HG03196 (cell line): Measurements from ENCODE around the gene BTBD9.

Experiments used
- ATAC-seq: cut with Tn5 transposase; IDR thresholded peaks from one replicate; pipeline ENCODE4 v1.9.1; 2021; ENCODE audit not compliant: unreplicated experiment

Gene BTBD9

DNA sequence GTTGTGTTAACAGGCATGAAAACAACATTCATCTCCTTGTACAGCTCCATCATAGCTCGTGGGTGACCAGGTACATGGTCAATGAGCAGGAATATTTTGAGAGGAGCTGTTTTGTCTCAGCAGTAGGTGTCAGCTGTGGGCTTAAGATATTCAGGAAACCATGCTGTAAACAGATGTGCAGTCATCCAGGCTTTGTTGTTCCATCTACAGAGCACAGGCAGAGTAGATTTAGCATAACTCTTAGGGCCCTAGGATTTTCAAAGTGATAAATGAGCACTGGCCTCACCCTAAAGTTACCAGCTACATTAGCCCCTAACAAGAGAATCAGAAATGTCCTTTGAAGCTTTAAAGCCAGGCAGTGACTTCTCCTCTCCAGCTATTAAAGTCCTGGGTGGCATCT is 154.2 kb downstream of the BTBD9 start:
- ATAC-seq: no peak

DNA sequence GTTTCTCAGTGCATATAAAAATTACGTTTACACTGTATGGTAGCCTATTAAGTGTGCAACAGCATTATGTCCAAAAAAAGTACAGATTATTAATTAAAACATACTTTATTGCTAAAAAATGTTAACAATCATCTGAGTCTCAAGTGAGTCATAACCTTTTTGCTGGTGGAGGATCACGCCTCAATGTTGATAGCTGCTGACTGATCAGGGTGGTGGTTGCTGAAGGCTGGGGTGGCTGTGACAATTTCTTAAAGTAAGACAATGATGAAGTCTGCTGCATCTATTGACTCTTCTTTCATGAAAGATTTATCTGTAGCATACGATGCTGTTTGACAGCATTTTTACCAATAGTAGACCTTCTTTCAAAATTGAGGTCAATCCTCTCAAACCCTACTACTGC is 155.1 kb downstream of the BTBD9 start:
- ATAC-seq: no peak

DNA sequence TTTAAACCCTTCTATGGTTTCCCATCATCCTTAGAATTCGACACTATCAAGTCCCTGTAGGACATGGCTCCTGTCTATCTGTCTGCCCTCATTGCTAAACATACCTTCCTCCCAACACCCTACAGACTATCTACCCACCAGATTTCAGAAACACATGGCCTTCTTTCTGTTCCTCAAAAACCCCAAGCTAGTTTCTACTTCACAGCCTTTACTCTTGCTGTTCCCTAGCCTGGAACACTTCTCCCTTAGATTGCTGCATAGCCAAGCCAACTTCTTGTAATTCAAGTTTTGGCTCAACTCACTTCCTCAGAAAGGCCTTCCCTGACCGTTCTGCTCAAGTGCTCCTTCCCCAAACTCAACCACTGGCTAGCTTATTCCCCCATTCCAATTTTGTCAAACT is 156.2 kb downstream of the BTBD9 start:
- ATAC-seq: no peak

DNA sequence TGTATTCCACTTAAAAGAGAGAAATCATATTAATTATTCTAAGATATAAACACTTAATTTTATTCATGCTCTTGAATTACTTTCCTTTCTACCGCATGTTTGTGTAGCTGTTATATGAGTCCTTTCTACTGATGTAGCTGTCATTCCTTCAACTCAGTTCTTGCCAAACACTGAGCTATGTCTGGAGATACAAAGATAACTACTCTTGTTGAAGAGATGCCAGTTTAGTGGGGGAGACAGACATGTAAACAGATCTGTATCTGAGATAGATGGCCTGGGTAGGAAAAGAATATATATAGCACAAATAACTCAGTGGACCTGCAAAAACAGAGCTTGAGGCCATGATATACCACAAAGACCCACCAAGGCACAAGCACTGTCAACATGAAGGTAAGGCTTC is 157.3 kb downstream of the BTBD9 start:
- ATAC-seq: no peak

DNA sequence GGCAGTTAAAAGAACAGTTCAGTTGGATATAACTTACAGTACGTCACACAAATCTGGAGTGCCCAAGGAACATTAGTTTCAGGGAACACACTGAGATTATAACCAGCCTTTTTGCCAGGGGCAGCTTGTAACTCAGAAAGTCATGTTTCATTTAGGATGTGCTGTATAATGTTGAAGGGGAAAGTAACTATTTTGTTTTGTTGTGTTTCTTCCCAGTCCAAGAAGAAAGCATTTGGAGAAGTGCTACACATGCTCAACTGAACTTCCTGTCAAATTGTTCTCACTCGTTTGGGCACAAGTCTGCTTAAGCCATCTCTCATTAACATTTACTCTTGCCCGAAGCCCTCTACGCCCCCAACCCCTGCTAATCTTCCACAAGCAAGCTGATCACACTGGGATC is 157.9 kb downstream of the BTBD9 start:
- no peak for ATAC-seq

DNA sequence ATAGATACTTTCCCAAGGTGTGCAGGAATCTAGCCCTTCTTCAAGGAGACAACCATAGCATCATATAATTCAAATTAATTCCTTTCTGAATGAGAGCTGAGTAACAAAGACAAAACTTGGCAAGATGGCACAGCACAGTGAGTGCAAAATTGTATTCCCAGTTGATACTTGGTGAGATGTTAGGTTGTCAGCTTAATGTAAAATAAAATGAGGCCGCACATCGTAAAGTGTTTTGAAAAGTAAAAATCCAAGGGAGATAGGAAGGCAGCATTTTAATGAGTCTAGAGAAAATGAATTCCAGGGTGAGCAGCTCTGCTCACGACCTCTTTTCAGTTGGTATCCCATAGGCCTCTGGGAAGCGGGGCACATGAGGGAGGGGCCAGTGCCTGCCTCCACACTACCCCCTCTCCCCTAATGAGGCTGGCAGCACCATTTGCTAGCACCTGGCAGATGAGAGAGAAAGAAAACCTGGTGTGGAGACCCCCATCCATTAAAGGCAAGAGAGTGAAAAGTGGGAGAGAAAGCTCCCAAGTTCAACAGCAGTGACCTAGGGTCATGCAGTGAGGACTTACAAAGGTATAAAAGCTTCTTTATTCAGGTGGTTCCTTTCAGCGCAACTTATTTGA is 158.4 kb downstream of the BTBD9 start:
- no peak for ATAC-seq

DNA sequence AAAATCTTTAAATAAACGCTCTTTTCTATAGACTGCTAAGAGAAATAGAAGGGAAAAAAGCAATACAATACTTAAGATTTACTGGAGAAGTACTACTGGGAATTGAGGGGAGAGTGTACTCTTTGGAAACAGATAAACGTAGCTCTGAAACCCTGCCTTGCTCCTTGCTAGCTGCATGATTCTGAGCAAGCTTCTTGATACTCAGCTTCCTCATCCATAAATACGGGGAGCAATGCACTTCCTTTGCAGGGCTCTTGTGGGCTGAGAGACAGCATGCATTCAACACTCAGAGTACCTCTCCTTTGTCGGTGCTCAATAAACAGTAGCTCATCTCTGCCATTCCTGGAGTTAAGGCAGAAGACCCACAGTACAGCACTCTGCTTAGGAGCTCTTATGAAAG is 159.7 kb downstream of the BTBD9 start:
- ATAC-seq: no peak

DNA sequence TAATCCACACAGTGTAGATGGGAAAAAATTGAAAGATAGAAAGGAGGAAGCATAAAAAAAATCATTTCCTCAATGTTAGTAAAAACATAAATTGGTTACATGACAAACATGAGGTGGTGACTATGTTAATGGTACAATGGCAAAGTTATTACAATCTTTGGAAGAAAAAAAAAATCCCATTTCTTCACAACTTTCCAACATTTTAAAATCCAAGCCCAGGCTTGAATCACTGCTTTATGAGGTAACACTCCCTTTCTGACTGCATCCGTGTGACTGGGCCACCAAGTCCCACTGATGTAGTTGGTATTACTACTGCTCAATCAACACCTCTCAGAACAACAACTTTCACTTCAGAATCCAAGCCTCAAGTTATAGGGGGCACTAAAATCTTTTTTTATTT is 160.4 kb downstream of the BTBD9 start:
- no peak for ATAC-seq

DNA sequence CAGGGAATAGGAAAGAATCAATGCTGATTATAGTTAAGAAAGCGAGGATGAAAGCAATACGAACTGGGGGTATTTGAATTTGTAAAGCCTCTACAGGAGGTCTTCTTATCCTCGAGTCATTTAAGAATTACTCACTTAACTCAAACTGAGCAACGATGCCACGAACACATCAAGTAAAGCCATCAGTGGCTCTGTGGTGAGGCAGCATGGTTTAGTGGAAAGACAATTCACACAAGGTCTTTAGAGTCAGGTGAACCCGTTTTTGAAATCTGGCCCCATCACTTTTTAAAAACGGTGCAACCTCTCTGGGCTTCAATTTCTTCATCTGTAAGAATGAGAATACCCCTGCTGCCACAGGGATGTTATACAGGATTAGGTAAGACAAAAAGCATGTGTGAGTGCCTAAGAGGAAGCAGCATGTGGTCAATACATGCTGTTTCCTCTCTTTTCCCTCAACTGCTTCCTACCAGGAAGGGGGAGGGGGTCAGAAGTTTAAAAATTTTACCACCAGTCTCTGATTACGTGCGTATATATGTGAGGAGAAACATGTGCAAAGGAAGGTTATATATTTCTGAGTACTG is 162.0 kb downstream of the BTBD9 start:
- ATAC-seq: no peak

DNA sequence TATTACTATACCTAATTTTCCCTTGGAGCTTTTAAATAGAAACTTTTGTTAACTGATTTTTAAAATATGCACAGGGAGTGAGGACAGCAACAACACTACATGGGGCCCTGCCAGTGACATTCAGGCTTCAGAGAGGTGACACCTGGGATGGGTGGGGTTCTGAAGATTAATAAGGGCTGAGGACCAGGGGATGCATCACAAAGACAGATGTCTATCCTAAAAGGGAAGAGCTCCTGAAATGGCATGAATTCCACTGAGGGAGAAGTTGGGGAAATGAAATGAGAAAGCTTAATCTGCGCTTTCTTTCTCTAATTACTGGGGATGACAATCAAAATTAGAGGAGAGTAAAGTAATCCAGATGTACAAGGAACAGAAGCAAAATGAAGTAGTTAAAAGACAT is 162.8 kb downstream of the BTBD9 start:
- ATAC-seq: no peak

DNA sequence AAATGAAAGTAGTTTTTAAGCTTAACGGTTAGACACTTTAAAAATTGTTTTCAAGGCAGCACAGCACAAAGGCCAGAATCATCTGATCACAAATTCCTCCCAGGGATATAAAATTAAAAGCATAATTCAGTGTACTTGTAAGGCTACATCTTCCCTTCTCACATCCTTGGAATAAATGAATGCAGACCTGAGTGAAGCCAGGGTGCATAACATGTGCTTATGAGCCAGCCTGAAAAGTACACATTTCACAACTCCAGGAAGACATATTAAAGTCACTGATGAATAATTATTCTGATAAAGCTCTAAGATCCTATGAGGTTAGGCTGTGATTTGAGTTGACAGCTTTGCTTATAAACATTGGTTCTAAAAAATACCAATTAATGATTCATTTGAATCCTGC is 163.6 kb downstream of the BTBD9 start:
- ATAC-seq: no peak

DNA sequence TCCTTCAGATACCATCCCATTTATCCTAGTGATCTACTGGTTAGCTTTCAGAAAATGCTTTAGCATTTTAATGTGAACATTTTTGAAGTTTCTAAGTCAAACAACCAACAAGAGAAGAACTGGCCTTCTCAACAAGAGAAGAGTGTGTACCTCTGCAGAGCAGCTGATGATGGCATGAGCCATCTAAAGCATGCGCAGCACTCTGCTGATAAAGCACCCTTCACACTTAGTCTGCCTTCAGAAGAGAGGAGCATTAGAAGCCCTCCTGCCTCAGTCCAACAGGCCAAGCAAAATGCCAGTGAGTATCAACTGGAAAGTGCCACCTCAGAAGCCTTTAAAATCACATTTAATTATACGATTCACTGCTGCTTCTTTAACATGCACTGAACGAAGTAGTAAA is 169.2 kb downstream of the BTBD9 start:
- no peak for ATAC-seq

DNA sequence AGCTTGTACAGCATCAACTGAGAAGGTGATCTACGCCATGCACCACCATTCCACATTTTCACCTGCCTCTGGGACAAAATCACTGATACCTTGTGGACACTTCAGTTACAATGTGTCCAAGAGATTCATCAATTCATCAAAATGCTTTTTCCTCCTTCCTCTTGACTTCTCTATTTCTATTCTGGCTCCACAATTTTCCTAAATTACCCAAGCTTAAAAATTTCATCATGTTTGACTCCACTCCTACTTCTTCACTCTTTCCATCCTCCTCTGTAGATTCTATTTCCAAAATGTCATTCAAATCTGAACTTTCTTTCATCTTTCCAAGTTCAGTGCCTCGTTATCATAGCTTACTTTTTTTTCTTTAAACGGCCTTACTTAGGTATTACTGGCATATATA is 172.2 kb downstream of the BTBD9 start:
- no peak for ATAC-seq

DNA sequence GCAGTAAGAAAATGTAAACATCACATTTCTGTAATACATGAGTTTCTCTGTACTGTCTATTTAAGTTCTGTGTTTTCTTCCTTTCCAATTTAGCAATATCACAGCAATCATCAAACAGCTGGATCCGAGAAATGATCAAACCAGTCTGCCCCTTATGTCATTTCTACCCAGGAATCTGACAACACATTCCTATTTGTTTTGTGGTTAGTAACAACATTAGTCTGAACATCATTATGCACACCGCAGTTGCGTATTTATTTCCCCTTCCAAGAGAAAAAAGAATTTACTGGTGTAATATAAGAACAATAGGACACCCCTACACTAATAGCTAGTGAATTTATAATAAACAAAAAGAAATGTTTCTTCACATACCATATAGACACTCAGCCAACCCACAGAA is 179.5 kb downstream of the BTBD9 start:
- no peak for ATAC-seq

DNA sequence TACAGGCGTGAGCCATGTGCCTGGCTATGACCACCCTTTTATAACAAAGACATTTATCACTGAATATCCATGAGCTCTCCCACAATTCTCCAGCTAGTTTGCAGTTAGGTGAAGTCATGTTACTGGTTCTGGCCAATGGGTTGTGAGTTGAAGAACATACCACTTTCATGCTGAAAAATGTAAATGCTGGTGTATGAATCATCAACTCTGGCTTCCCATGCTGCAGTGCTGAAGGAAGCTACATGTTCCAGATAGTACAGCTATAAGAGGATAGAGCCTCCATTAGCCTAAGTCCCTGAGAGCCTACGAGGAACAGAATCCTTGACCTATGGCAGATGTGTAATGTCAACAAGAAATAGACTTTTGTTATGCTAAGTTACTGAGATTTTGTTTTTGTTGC is 180.4 kb downstream of the BTBD9 start:
- ATAC-seq: no peak

DNA sequence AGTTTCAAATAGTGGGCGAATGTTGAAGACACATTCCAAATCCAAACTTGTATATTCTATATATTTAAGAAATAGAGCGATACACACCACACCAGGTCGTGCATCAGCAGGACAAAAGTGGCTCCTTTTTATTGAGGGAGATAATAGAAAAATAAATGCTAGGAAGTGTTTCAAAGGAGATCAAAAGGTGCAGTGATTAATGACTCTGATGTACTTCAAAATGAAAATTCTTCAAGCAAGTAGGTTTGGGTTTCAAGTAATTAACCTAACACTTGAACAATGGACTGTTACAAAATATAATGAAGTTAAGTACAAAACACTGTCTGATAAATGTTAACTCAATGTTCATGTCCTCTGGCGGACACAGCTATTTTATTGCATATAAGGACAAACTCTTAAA is 185.9 kb downstream of the BTBD9 start:
- no peak for ATAC-seq

DNA sequence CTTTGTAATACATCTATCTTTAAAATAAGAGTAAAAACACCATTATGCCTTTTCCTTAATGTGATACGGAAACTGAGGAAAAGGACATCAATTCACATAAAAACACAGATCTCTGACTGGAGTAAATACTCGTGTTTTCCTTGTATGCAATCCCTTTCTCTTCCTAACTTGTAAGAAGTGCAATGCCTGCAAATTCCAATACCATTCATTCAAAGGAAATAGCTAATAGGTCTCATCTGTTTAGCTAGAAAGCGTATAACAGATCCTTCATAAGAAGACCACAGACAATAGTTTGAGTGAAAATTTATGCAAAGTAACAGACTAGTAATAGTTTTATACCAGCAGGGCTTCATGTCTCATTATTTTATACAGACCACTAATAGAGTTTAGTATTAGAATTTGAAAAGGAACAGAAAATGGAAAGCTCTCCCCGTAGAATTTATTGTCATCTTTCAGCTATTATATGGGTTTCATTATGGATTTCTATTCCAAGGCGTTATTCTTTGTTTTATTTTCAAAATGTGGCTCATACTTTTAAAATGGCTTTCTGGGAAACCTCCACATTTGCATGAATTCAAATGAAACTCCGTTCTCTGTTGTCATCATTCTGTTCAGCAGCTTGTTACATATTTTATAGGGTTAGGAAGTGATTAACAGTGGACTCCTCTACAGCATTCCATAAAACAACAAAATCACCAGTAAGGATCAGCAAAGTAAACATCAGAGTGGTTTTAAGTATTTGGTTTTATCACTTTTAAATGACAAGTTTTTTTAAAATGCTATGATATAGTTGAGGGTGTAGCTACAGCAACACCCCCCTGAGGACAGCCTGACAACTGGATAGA is 186.7 kb downstream of the BTBD9 start:
- no peak for ATAC-seq

DNA sequence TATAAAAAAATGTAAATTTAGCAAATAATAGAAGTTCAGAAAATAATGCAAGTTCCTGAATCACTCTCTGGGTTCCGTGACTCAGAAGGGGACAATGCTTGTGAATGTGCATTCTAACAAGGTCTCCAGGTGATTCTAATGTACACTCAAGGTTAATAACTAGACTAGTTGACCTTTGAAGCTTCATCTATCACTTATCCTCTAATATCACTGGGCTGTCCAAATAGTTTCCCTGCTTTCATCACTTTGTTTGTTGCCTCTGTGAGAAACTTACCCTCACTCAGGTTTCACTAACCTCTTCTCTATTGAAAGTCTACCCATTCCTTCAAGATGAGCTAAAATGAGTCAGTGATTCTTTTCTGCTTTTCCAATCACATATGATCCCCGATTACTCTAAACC is 189.0 kb downstream of the BTBD9 start:
- no peak for ATAC-seq

DNA sequence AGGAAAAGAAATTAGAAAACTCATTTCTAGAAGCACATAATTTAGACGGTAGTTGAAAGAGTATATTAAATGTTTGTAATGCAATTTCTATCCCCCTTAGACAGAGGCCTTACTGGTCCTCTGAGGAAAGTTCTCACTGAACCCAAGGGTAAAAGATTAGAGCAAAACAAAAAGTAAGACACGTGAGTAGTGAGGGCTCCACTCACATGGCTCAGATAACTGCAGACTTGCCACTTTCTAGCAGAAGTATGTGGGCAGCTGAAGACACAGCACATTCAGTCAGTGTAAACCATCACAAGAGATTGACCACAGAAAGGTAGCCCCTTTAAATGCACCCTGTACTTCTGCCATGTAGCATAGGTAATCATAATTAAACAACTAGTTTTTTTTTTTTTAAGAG is 193.8 kb downstream of the BTBD9 start:
- no peak for ATAC-seq

DNA sequence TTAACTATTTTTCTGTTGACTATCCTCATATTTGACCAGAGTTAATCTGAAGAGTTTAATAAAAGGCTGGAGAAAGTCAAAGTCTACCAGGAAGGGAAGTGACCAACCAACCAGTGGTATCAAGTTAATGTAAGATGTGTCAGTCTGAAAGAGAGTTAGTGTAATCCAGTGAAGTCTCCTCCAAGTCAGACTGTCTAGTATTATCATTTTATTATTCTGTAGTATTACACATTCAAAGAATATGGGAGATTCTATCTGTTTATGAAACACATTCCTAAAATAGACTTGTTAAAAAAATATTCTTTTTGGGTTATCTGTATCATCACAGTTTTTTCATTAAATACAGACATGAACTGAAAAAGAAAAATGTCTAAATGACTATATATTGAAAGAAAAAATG is 194.4 kb downstream of the BTBD9 start:
- no peak for ATAC-seq

DNA sequence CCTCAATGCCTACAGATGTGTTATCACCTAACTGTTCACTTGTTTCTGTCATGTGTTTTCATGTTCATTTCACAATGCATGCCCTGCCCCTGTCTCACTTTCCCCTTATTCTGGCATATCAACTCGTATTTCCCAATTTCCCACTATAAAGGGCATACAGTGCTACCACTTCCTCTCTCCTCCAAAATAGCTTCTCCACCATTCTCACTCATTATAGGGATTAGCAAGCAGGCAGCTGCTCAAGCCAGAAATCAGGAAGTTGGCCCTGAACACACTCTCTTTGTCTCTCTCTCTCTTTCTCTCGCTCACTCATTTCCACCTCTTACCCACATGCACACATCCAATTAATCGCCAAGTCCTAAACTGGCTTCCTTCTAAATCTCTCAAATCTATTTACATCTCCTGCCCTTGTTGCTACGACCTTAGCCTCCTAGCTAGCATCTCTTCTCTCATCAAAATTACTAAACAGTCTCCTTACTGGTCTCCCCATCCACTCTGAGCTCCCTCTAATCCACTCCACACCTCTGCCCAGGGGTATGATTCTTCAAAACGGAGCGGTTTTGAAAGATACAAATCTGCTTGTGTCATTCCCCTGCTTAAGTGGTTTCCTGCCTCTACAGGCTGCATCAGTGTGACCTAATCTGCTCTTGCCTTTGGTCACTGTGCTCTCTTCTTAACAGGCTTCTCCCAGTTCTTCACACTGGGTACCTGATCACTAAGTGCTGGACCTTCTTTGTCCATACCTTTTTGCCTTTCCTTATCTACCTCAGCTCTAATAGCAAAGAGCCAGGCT is 196.2 kb downstream of the BTBD9 start:
- no peak for ATAC-seq

DNA sequence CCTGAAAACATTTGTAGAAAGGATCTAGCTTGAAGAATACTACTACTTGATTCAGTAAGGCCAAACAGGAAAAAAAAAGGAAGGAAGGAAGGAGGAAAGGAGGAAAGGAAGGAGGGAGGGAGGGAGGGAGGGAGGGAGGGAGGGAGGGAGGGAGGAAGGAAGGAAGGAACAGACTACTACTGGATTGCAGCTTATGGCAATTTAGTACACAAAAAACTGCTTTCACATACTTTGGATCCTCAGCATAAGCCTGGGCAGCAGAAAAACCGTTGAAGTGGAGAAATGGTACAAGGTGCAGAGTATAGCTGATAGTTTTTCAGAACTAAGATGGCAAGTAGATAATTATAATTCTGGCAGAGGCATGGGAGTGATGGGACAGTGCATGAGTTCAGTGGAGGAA is 201.6 kb downstream of the BTBD9 start:
- no peak for ATAC-seq
